Measurements from ENCODE around the gene KIF13A. TPM values are rescaled to one million over a fixed set of nuclear protein-coding genes. Genes with fewer than 3 reads are reported as not detected.

KIF13A gene
- total RNA-seq, 1 experiment from 2014 or later: 52.2 TPM

GRCh38 chr6:17867880-17868279 is 119.6 kb downstream of the KIF13A start:
- no peaks in the 10 kb centered on the region for H3K27me3 ChIP-seq (ENCODE audit: insufficient read depth, low read depth)
- H3K27ac ChIP-seq: peak overlapping the region; percentile 94
- intact Hi-C loops (cut with micrococcal nuclease; ENCODE audit: unreplicated experiment): loop anchor here (5.0 kb wide), 1 partner anchor 174 kb away; no protein-coding TSS in a partner anchor
- no peaks in the 10 kb centered on the region for H3K9me2 ChIP-seq (ENCODE audit: insufficient read depth)
- peak overlapping the region; percentile 17; the same call in 1 of the 2 replicates for H3K4me2 ChIP-seq
- H3K9me3 ChIP-seq (ENCODE audit: insufficient read depth, low read depth): no peaks in the 10 kb centered on the region
- peaks cover 57% of the 10 kb centered on the region for H3K4me1 ChIP-seq (replicated peaks; ENCODE audit: insufficient read depth)
- H3F3A ChIP-seq (ENCODE audit: insufficient read depth, low read depth): peaks cover 49% of the 10 kb centered on the region
- 0 out of 2 replicates have a peak, but pooled peaks cover 3% of the 10 kb centered on the region for H4K20me1 ChIP-seq (ENCODE audit: insufficient read depth)
- no peak overlapping the region for H2AFZ ChIP-seq
- H3K79me2 ChIP-seq (ENCODE audit: low read depth): peaks cover 20% of the 10 kb centered on the region; the same call in 1 of the 2 replicates
- no peak overlapping the region for H3K4me3 ChIP-seq
- no TSS peak for BruUV-seq (replicated peaks)
- H3K36me3 ChIP-seq (ENCODE audit: low read depth): no peaks in the 10 kb centered on the region
- ChIA-PET CTCF (no interaction called here), POLR2A (ENCODE audit: unreplicated experiment) (interaction anchor here (0.7 kb wide), 2 partner anchors 8 to 38 kb away, joined by 4 to 7 read pairs; no protein-coding TSS in a partner anchor)
- no peak for TF ChIP-seq EZH2 (IDR thresholded peaks at IDR 0.05; ENCODE audit: low read depth)
- no peak for TF ChIP-seq CTCF (conservative IDR thresholded peaks at IDR 0.05)
- DNase-seq: peak; percentile 24 to 71

GRCh38 chr6:17866876-17867444 is 120.5 kb downstream of the KIF13A start:
- no peaks in the 10 kb centered on the region for H3K9me2 ChIP-seq (ENCODE audit: insufficient read depth)
- no peak for TF ChIP-seq EZH2 (IDR thresholded peaks at IDR 0.05; ENCODE audit: low read depth)
- TF ChIP-seq CTCF (conservative IDR thresholded peaks at IDR 0.05): no peak
- no peaks in the 10 kb centered on the region for H3K36me3 ChIP-seq (ENCODE audit: low read depth)
- H3K27ac ChIP-seq: peak overlapping the region; percentile 94
- ChIA-PET CTCF (no interaction called here), POLR2A (ENCODE audit: unreplicated experiment) (no interaction called here)
- no peak for DNase-seq
- H3F3A ChIP-seq (ENCODE audit: insufficient read depth, low read depth): peaks cover 49% of the 10 kb centered on the region
- peak overlapping the region; percentile 15; the same call in 1 of the 2 replicates for H3K4me2 ChIP-seq
- peaks cover 57% of the 10 kb centered on the region for H3K4me1 ChIP-seq (replicated peaks; ENCODE audit: insufficient read depth)
- H2AFZ ChIP-seq: no peak overlapping the region
- no TSS peak for BruUV-seq (replicated peaks)
- H3K27me3 ChIP-seq (ENCODE audit: insufficient read depth, low read depth): no peaks in the 10 kb centered on the region
- H3K79me2 ChIP-seq (ENCODE audit: low read depth): peaks cover 22% of the 10 kb centered on the region; the same call in 1 of the 2 replicates
- intact Hi-C loops (cut with micrococcal nuclease; ENCODE audit: unreplicated experiment): loop anchor here (5.0 kb wide), 1 partner anchor 175 kb away; no protein-coding TSS in a partner anchor
- no peak overlapping the region for H3K4me3 ChIP-seq
- H4K20me1 ChIP-seq (ENCODE audit: insufficient read depth): 0 out of 2 replicates have a peak, but pooled peaks cover 3% of the 10 kb centered on the region
- no peaks in the 10 kb centered on the region for H3K9me3 ChIP-seq (ENCODE audit: insufficient read depth, low read depth)

GRCh38 chr6:17865798-17866725 is 121.4 kb downstream of the KIF13A start:
- TF ChIP-seq EZH2 (IDR thresholded peaks at IDR 0.05; ENCODE audit: low read depth) (no peak), CTCF (conservative IDR thresholded peaks at IDR 0.05) (no peak)
- intact Hi-C loops (cut with micrococcal nuclease; ENCODE audit: unreplicated experiment): loop anchor here (1.0 to 5.0 kb wide), 5 partner anchors 10 to 176 kb away; partner anchors contain the start of gene KIF13A
- CTCF ChIA-PET: interaction anchor here (0.6 kb wide), 1 partner anchor 118 kb away, joined by 6 read pairs; no protein-coding TSS in a partner anchor
- Histone ChIP-seq H3K9me3 (ENCODE audit: insufficient read depth, low read depth) (no peaks in the 10 kb centered on the region), H4K20me1 (ENCODE audit: insufficient read depth) (0 out of 2 replicates have a peak, but pooled peaks cover 3% of the 10 kb centered on the region), H3K27ac (peak overlapping the region; percentile 94), H2AFZ (no peak overlapping the region), H3K4me1 (replicated peaks; ENCODE audit: insufficient read depth) (peaks cover 57% of the 10 kb centered on the region), H3K4me2 (peak overlapping the region; percentile 72), H3K4me3 (peak overlapping the region; percentile 24; the same call in 1 of the 2 replicates), H3K36me3 (ENCODE audit: low read depth) (no peaks in the 10 kb centered on the region), H3K9me2 (ENCODE audit: insufficient read depth) (no peaks in the 10 kb centered on the region), H3F3A (ENCODE audit: insufficient read depth, low read depth) (peaks cover 49% of the 10 kb centered on the region), H3K79me2 (ENCODE audit: low read depth) (peaks cover 22% of the 10 kb centered on the region), H3K27me3 (ENCODE audit: insufficient read depth, low read depth) (no peaks in the 10 kb centered on the region)
- no TSS peak for BruUV-seq (replicated peaks)
- POLR2A ChIA-PET (ENCODE audit: unreplicated experiment): interaction anchor here (1.0 kb wide), 1 partner anchor 10 kb away, joined by 4 read pairs; no protein-coding TSS in a partner anchor
- DNase-seq: peak; percentile 93 to 99
